LHCN-M2 (cell line): Measurements from ENCODE around the gene HSPA4. TPM values are rescaled to one million over a fixed set of nuclear protein-coding genes. Genes with fewer than 3 reads are reported as not detected.
"Not testable (repeated sequence)": the region's sequence is repeated elsewhere in the genome, so short reads cannot be mapped to it uniquely, and the experiment has no call there.

Experiments used
- DNase-seq: peaks from one replicate; pipeline ENCODE4 v3.0.0-alpha.2; 2012; ENCODE audit warnings: low read depth
- polyA plus RNA-seq: library from polyadenylated mRNA; unstranded; fragments of >200 nt; gene quantifications from one replicate; pipeline ENCODE4 v1.2.1, GENCODE V29; 2012; ENCODE audit warnings: missing spikeins
- total RNA-seq: library from RNA; depleted of rRNA; stranded (reverse); fragments of >200 nt; gene quantifications from 2 replicates; pipeline ENCODE4 v1.2.3, GENCODE V29; 2014; rRNA removed

The HSPA4 gene
- 130 and 153 TPM in 2 replicates for total RNA-seq
- 86.0 TPM for polyA plus RNA-seq

DNA sequence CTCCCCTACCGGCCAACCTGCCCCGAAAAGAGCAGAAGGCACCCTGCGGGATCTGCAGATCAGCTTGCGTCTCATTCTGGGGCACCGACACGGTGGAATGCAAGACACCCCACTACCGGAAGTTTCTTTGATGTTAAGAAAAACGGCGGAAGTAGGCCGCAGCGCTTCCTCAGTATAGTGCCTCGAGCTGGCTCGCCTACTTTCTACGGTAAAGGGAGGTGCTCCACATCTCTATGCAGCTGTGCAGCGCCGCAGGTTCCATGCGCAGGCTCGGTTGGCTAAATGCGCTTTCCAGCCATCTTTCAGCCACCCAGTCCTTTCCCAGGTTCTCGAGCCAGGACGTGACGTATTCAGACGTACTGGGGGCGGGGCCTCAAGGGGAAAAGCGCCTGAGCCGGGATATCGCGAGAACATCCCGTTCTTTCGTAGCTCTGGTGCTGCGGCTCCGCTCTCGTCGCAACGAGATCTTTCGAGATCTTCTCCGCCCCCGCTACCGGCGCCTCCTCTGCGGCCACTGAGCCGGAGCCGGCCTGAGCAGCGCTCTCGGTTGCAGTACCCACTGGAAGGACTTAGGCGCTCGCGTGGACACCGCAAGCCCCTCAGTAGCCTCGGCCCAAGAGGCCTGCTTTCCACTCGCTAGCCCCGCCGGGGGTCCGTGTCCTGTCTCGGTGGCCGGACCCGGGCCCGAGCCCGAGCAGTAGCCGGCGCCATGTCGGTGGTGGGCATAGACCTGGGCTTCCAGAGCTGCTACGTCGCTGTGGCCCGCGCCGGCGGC lies at the start of gene HSPA4:
HSPA4 (plus strand) TSS at position 472 of the 775 bp plus-strand sequence; CDS start at position 710, 238 bp downstream.
- peak; percentile 99 for DNase-seq

DNA sequence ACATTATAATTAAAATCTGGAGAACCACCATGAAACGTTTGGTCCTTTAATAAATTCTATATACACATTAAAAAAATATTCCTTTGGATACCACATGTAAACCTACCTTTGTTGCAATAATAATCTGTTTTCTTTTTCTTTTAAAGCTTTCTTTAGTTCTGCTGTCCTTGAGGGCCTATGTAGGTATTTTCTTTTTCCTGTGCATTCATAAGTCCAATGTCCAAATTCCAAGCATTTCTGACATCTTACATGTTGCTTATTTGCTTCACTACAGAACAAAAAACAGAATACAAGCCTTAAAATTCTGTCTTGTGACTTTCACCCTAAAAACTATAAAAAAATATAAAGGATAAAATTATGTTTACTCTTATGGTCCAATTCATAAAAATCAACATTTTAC lies 45.2 kb upstream of the HSPA4 start:
- DNase-seq = no peak

DNA sequence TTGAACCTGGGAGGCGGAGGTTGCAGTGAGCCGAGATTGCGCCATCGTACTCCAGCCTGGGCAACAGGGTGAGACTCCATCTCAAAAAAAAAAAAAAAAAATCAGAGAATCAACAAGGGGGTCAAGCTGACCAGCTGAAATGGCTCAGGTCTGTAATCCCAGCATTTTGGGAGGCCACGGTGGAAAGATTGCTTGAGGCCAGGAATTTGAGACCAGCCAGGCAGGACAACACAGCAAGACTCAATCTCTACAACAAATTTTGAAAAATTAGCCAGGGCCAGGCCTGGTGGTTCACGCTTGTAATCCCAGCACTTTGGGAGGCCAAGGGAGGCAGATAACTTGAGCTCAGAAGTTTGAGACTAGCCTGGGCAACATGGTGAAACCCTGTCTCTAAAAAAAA lies 43.4 kb upstream of the HSPA4 start:
- DNase-seq = not testable (repeated sequence)

DNA sequence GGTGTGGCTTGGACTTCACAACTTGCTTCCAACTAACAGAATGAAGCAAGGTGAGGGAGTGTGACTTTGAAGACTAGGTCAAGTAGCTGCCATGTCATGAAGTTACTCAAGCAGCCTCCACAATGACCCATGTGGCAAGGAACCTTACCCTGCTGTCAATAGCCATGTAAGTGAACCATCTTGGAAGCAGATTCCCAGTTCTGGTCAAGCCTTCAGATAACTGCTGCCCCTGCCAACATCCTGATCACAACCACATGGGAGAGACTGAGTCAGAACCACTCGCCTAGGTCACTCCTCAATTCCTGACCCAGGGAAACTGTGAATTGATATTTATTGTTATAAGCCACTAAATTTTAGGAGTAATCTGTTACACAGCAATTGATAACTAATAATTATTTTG lies 36.3 kb upstream of the HSPA4 start:
- no peak for DNase-seq

DNA sequence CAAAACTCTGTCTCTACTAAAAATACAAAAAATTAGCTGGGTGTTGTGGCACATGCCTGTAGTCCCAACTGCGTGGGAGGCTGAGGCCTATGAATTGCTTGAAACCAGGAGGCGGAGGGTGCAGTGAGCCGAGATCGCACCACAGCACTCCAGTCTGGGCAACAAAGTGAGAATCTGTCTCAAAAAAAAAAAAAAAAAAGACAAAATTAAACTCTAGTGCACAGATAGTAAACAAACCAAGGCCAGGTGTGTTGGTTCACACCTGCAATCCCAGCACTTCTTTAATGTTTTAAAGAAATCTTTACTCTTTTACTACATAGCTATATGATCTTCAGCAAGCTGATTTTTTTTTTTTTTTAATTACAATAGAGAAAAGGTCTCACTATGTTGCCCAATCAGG lies 33.8 kb upstream of the HSPA4 start:
- no peak for DNase-seq

DNA sequence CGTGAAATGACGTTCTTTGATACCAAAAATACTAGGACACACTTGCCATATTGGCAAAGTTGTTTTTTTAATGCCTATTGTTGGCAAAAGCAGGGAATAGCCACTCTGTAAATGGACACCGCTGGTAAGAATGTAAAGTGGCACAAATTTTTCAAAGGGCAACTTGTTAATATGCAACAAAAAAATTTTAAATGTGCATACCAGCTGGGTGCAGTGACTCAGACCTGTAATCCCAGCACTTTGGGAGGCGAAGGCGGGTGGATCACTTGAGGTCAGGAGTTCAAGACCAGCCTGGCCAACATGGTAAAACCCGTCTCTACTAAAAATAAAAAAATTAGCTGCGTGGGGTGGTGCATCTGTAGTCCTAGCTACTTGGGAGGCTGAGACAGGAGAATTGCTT lies 32.3 kb upstream of the HSPA4 start:
- peak; percentile 27 for DNase-seq

DNA sequence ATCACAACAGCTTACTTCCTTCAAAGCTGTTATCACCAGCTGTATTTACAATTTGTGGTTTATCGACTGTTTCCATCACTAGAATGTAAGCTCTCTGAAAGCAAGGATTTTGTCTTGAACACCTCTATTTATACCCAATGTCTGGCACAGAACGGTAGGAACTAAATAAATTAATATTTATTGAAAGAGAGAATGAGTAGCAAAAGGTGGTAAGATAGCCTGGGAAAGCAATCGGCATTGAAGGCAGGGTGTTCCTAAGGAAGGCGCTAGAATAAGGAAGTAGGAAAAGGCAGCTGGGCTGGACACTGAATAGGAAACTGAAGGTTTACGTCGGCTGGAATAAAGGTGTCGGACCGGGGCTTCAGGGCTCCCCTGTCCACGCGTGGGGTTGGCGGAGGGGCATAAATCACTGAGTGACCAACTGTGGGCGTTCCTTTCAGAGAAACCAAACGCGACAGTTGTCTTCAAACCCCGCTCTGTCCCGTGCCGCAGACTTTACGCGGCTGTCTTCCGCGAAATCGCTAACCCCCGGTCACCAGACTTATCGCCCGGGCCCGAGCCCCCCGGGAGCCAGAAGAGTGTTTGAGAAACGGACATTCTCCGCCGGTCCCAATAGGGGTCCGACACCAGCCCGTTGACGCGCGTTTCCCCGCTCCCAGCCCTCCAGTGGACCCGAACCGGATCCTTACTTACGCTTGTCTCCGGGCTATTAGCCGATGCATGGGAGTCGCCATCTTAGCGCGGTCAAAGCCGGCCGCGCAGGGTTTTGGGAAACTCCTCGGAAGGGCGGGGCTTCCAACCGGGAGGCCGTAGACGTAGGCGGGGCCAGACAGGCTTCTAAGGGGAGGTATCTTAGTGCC lies 25.8 kb upstream of the HSPA4 start, which contains the start of gene ZCCHC10:
ZCCHC10 (minus strand) TSS at position 746 of the 860 bp plus-strand sequence; CDS start at position 734, 12 bp downstream.
- DNase-seq = peak; percentile 87

DNA sequence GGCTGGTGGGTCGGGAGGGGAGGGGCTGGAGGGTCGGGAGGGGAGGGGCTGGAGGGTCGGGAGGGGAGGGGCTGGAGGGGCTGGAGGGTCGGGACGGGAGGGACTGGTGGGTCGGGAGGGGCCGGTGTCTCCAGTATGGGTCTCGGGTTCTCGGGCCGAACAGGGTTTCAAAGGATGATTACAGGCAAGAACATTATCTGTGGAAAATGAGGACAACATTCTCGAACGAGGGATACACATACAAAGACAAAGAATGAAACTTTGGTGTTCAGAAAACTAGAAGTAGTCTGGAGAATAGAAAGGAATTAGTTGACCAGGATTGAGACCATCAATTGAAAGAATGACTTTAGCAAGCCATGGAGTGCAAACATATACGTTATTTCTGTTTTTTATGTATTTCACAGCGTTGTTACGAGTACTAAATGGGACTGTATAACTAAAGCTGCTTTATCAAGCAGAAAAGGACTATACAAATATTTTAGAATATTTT lies 25.1 kb upstream of the HSPA4 start:
- no peak for DNase-seq

DNA sequence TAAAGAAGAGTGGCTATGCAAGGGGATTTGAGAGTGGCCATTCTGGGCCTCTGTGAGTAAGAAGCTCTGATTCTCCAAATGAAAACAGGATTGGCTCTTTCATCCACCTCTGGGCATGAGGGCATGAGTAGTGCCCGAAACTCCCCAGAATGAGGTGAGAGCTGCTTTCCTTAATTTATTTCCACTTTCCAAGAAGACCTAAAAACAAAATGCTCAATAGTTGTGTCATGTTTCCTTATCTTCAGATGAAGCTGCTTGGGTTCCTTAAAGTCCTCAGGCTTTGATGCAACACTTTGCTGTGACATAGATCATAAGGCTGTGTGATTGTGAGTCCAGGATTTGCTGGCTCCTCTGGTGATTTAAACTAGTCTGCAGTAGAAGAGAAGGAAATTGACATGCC lies 22.4 kb upstream of the HSPA4 start:
- DNase-seq = no peak

DNA sequence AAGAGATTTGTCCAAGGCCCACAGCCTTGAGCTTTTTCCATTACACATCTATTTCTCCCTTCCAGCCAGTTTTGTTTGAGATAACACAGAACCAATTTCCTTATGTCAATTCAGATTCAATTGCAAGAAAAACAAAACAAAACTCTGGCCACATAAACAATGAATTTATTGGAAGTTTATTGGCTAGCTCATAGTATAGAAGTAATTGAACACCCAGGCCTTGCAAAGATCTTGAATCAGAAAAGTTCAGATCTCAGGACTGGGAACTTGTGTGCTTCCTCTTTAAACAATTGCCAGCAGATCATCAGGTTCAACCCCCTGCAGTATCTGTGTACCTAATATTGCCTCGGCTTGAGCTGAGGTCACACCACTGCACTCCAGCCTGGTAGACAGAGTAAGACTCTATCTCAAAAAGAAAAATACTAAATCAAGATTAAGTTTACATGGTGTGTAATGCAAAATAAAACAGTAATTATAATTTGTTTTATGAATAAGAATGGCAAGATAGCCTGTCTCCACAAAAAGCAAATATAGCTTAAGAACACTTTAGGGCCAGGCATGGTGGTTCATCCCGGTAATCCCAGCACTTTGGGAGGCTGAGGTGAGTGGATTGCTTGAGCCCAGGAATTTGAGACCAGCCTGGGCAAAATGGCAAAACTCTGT lies 21.3 kb upstream of the HSPA4 start:
- no peak for DNase-seq

DNA sequence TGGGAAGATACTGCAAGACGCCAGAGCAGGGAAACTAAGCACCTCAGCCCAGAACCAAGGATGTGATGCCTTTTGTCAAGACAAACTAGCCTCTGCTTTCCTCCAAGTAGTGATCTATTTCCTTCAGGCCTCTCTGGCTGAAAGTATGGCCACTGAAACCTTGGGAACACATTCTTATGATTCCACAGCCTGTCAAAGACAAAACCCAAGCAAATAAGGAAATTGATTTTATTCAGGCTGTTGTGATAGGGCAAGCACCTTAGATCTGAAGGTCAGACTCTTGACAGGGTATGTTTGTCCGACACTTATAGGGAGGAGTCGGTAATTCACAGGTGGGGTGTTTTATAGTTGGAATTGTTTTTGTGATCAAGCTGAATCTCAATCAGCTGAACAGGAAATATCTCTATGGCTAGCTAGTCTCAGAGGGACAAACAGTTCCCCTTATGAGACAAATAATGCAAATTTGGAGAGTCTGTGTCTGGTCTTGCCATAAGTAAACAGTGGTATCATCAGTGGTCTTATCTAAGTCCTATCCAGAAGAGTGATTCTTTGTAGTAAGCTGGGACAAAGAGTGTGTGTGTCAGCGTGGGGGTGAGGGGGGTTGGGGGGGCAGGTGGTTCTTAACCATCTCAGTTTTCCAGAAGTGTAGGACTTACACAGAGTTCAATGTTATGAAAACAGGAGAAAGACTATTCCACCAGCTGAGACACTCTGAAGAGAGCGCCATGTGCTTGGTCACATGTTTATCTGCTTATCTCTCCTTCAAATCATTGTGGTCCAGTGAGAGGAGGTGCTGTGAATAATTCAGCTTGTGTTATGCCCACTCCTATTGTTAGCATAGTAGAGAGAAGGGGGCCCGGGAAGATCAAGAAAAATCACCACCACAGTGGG lies 18.7 kb upstream of the HSPA4 start:
- DNase-seq = no peak

DNA sequence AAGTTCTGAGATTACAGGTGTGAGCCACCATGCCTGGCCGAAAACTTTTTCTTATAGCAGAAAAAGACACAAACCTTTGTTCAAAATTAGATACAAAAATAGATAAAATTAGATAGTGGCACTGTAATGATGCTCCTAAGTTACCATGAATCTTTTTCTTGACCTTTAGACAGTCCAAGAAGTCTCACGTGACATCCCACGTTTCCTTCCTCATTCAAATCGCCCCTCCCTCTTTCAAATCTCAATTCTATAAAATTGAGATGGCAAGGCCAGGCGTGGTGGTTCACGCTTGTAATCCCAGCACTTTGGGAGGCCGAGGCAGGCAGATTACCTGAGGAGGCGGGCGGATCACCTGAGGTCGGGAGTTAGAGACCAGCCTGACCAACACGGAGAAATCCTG lies 17.7 kb upstream of the HSPA4 start:
- DNase-seq = no peak

DNA sequence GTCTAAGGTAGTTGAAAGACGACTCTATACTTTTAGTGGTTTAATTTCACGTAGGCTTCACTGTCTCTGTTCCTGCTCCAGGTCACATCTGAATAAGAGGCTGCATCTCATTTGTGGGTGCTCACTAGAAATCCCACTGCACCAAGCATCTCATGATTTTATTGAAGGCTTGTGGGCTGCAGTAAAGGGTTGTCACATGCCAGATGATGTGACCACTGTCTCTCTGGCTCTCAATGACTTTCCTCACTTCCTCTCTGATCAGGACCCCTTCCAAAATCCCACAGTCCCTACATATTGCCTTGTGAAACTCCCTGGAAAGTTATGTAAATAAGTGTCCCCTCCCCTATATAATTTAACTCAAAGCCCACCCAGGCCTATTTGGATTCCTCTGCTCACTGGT lies 16.6 kb upstream of the HSPA4 start:
- no peak for DNase-seq

DNA sequence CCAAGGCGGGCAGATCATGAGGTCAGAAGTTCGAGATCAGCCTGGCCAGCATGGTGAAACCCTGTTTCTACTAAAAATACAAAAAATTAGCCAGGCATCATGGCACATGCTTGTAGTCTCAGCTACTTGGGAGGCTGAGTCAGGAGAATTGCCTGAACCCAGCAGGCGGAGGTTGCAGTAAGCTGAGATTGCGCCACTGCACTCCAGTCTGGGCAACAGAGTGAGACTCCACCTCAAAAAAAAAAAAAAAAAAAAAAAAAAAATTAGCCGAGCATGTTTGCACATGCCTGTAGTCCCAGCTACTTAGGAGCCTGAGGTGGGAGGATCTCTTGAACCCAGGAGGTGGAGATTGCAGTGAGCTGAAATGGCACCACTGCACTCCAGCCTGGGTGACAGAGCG lies 15.1 kb upstream of the HSPA4 start:
- not testable (repeated sequence) for DNase-seq

DNA sequence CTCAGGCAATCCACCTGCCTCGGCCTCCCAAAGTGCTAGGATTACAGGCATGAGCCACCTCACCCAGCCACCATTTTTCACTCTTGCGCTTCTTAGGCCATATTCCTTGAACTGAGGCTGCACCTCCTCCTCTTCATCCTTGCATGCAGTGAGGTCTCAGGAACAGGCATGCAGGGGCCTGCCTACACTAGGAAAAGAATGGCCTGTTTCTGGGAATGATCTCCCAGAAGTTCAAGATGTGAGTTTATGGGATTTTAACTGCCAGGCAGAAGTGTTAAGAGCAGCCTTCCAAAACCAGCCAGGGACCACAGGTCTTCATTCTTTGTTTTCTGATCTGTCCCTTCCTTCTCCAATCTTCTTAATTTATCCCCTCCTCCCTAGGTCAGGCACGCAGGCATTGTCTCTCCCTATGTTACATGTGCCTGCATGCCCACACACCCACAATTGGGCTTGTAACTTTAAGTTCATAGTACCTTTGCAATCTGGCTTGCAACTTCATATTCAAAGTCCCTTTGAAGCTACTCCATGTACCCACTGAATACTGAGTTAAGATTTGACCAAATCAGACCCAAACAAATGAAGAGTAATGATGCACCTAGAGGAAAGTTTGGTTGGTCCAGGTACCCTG lies 10.5 kb upstream of the HSPA4 start:
- no peak for DNase-seq

DNA sequence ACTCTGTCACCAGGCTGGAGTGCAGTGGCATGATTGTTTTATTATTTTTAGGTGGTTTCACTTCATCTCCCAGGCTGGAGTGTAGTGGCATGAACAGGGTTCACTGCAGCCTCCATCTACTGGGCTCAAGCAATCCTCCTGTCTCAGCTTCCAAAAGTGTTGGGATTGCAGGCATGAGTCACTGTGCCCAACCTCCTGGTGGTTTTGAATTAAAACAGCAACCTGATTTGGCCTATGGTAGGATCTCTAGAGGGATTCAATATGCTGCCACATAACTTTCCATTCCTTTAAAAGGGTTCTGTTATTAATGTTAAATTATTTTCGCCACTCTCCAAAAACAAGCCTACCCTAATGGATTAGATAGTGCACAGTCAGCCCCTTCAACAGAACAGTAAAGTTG lies 9.9 kb upstream of the HSPA4 start:
- DNase-seq = peak; percentile 46

DNA sequence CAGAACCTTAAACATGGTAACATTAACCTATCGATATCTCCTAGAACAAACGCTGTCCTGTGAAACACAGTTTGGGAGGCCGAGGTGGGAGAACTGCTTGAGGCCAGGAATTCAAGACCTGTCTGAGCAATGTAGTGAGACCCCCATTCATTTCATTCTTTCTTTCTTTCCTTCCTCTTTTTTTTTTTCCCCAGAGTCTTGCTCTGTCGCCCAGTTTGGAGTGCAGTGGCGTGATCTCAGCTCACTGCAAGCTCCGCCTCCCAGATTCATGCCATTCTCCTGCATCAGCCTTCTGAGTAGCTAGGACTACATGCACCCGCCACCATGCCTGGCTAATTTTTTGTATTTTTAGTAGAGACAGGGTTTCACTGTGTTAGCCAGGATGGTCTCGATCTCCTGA lies 5.3 kb upstream of the HSPA4 start:
- DNase-seq = not testable (repeated sequence)

DNA sequence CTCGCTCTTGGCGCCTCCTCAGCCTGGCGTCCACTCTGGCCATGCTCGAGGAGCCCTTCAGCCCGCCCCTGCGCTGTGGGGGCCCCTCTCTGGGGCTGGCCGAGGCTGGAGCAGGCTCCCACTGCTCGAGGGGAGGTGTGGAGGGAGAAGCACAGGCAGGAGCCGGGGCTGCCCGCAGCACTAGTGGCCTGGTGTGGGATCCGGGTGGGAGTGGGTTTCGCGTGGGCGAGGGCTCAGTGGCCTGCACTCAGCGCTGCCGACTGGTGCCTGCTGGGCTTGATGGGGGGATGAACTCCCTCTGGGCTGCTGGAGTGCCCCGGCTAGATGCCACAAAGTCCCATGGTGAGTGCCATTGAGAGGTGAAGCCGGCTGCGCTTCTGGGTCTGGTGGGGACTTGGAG lies 4.4 kb upstream of the HSPA4 start:
- no peak for DNase-seq

DNA sequence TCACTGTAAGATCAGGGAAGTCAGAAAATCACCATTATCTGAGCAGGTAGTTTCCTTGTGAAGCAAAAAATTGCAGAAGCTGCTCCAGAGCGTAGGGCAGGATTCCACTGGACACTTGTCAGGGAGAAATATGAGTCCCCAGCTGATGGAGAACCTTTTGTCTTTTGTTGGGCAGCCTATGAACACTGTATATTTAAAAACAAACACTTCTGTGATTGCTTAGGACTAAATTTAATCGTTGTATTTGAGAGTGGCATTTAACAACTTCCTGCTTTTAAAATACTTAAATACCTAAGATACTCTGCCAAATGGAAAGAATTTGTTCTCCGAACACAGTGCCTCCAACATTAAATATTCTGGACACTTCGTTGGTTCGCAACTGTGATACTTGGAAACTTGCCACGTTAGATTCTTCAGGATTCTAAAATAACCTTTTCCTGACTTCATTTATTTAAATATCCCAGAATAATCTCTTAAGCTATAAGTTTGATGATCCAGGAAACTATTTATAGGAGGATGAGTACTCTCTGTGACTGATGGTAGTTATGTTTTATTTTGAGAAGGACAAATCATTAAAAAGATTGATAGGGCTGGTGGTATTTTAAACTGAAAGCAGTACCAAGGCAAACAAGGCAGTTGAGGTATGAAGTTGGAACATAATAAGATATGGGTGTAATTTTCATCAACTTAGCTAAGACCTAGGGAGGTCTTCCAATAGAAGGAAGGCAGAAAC lies 2.7 kb upstream of the HSPA4 start:
- no peak for DNase-seq

DNA sequence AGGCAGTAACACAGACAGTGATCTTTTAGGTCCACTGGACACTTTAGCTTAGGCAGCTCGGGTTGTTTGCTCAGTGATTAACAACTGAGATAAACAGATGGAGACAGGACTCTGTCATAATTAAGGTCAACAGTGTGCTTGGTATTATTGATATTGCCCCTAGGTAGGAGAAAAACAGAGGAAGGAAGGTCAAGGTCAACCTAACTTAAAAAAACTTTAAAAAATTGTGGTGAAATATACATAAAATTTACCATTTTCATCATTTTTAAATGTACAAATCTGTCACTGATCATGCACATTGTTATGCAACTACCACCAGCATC lies 2.1 kb upstream of the HSPA4 start:
- DNase-seq = no peak
